Osteoblast (primary cell): ENCODE results near the gene NRG3. TPM values are rescaled to one million over a fixed set of nuclear protein-coding genes. Genes with fewer than 3 reads are reported as not detected.

Experiments
- DNase-seq: peaks from one replicate; pipeline ENCODE4 v3.0.0; 2011; ENCODE audit warnings: low spot score, mixed read lengths; ENCODE audit not compliant: insufficient read length; ENCODE audit errors: missing footprints
- H2AFZ ChIP-seq: 2 replicates; pipeline ENCODE4 v1.6.0; 2011; ENCODE audit warnings: mild to moderate bottlenecking, low read length
- H3K27ac ChIP-seq: 2 replicates; pipeline ENCODE4 v1.5.1; 2011; ENCODE audit warnings: mild to moderate bottlenecking, low read depth, low read length, moderate library complexity
- H3K27me3 ChIP-seq: 2 replicates; pipeline ENCODE4 v1.6.0; 2012; ENCODE audit warnings: mild to moderate bottlenecking, control low read depth, inconsistent platforms, low read length, moderate library complexity; ENCODE audit not compliant: insufficient read depth
- H3K36me3 ChIP-seq: 2 replicates; pipeline ENCODE4 v1.5.1; 2011; ENCODE audit warnings: mild to moderate bottlenecking, low read length, control low read depth, moderate library complexity; ENCODE audit not compliant: insufficient read depth
- H3K4me1 ChIP-seq: 2 replicates; pipeline ENCODE4 v1.5.1; 2011; ENCODE audit warnings: mild to moderate bottlenecking, low read length, control low read depth, moderate library complexity; ENCODE audit not compliant: insufficient read depth
- H3K4me2 ChIP-seq: 2 replicates; pipeline ENCODE4 v1.6.0; 2011; ENCODE audit warnings: mild to moderate bottlenecking, low read length; ENCODE audit not compliant: insufficient read depth
- H3K4me3 ChIP-seq: fragments of 200-600 bp; sonication (generic); 3 replicates; pipeline ENCODE4 v1.5.1; 2012; ENCODE audit warnings: mild to moderate bottlenecking, low read length, inconsistent platforms; ENCODE audit not compliant: insufficient read depth
- H3K79me2 ChIP-seq: 2 replicates; pipeline ENCODE4 v1.6.0; 2012; ENCODE audit warnings: mild to moderate bottlenecking, low read length, control low read depth, inconsistent platforms; ENCODE audit not compliant: insufficient read depth
- H3K9me3 ChIP-seq: 2 replicates; pipeline ENCODE4 v1.5.1; 2011; ENCODE audit warnings: low read depth, low read length, control low read depth
- H4K20me1 ChIP-seq: 2 replicates; pipeline ENCODE4 v1.6.0; 2012; ENCODE audit warnings: mild to moderate bottlenecking, low read length, control low read depth; ENCODE audit not compliant: insufficient read depth
- CTCF ChIP-seq: IDR thresholded peaks from 2 replicates; pipeline ENCODE4 v1.5.1; 2011; ENCODE audit warnings: mild to moderate bottlenecking, low read depth, low read length, moderate library complexity; ENCODE audit errors: extremely low read depth
- total RNA-seq: library from RNA; depleted of rRNA; stranded (reverse); fragments of >200 nt; gene quantifications from 2 replicates; pipeline ENCODE4 v1.2.3, GENCODE V29; 2012

The NRG3 gene
- total RNA-seq, 1 donor, result not detected

- no peak overlapping the region for H3K4me2 ChIP-seq
- TF ChIP-seq CTCF, result no peak
- H3K27ac ChIP-seq, result no peak overlapping the region
- no peak overlapping the region for H3K4me3 ChIP-seq
- H3K79me2 ChIP-seq, result no peaks in the 10 kb centered on the region
- no peaks in the 10 kb centered on the region for H4K20me1 ChIP-seq
- no peak overlapping the region for H2AFZ ChIP-seq
- H3K9me3 ChIP-seq, result no peaks in the 10 kb centered on the region
- H3K4me1 ChIP-seq, result no peaks in the 10 kb centered on the region
- no peak for DNase-seq
- H3K36me3 ChIP-seq, result no peaks in the 10 kb centered on the region
- H3K27me3 ChIP-seq, result no peaks in the 10 kb centered on the region
Measured at GRCh38 chr10:82887488-82887887, 1012.5 kb downstream of the NRG3 start.

GRCh38 chr10:82888809-82889455 is 1013.9 kb downstream of the NRG3 start:
- no peak overlapping the region for H2AFZ ChIP-seq

GRCh38 chr10:82889728-82890127 is 1014.7 kb downstream of the NRG3 start:
- Histone ChIP-seq H2AFZ (no peak overlapping the region), H3K79me2 (no peaks in the 10 kb centered on the region), H3K9me3 (no peaks in the 10 kb centered on the region), H3K4me2 (no peak overlapping the region), H3K27me3 (no peaks in the 10 kb centered on the region), H3K4me1 (no peaks in the 10 kb centered on the region), H4K20me1 (no peaks in the 10 kb centered on the region), H3K36me3 (no peaks in the 10 kb centered on the region), H3K4me3 (no peak overlapping the region), H3K27ac (no peak overlapping the region)
- TF ChIP-seq CTCF, result no peak
- DNase-seq, result no peak

More at GRCh38 chr10:82888809-82889455, 1013.9 kb downstream of the NRG3 start:
- H3K4me2 ChIP-seq, result no peak overlapping the region
- no peaks in the 10 kb centered on the region for H3K79me2 ChIP-seq
- no peaks in the 10 kb centered on the region for H3K36me3 ChIP-seq
- H3K9me3 ChIP-seq, result no peaks in the 10 kb centered on the region
- H3K27ac ChIP-seq, result no peak overlapping the region
- H4K20me1 ChIP-seq, result no peaks in the 10 kb centered on the region
- no peak for DNase-seq
- H3K27me3 ChIP-seq, result no peaks in the 10 kb centered on the region
- TF ChIP-seq CTCF, result no peak
- no peaks in the 10 kb centered on the region for H3K4me1 ChIP-seq
- no peak overlapping the region for H3K4me3 ChIP-seq

GRCh38 chr10:82890573-82890972 is 1015.6 kb downstream of the NRG3 start:
- Histone ChIP-seq H3K79me2 (no peaks in the 10 kb centered on the region), H3K27ac (no peak overlapping the region), H3K27me3 (no peaks in the 10 kb centered on the region), H3K36me3 (no peaks in the 10 kb centered on the region), H4K20me1 (no peaks in the 10 kb centered on the region), H3K4me3 (no peak overlapping the region), H3K9me3 (no peaks in the 10 kb centered on the region), H3K4me2 (no peak overlapping the region), H2AFZ (no peak overlapping the region), H3K4me1 (no peaks in the 10 kb centered on the region)
- no peak for TF ChIP-seq CTCF
- DNase-seq, result no peak
